CD4-positive, alpha-beta T cell treated with Interleukin-10 for 1 hour (primary cell): Measurements from ENCODE around the gene STAT4.
"Not testable (repeated sequence)": the region's sequence is repeated elsewhere in the genome, so short reads cannot be mapped to it uniquely, and the experiment has no call there.

Experiments used
- DNase-seq: peaks from one replicate; pipeline ENCODE4 v3.0.0-alpha.2; 2020

Gene STAT4

GRCh38 chr2:191012346-191012745, 138.4 kb downstream of the STAT4 start:
- DNase-seq, result no peak

- no peak for DNase-seq
Observed at GRCh38 chr2:191010887-191011885, 139.6 kb downstream of the STAT4 start.

DNA sequence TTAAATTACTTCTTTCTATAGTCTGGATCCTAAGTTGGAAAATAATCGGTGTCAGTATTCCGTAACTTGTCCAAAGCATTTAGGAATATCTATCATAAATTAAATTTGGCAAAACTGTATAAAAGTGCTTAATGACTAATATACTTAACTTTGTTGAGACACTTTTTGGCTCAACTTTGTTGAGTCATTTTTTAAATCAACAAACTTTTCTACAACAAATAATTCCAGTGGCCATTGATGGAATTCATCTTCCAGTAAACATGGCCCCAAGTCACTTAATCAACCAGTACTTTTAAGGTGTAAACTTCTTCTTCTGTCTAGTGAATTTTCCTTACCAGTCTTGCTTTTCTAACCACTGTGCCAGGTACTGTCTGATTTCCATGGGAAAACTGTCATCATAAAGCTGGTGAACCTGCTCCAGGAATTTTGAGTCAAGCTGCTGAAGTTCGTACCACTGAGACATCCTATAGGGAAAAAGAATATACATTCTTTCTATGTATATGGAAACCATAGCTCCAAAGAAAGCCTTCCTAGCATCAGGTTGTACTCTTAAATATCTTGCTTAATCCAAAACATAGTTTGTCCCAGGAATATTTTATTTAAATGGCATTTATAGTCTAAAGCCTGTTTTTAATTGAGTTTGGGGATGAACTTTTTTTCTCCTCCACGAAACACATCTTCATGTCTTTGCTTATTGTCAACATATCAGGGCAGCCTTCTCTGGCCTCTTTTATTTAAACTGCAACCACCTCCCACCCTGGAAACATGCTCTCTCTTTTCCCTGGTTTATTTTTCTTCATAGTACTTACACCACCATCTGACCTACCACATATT, 141.0 kb downstream of the STAT4 start:
- DNase-seq, result no peak

- no peak for DNase-seq
Observed at GRCh38 chr2:191008286-191008685, 142.5 kb downstream of the STAT4 start.

- DNase-seq, result no peak
Observed at GRCh38 chr2:191006997-191007783, 143.6 kb downstream of the STAT4 start.

DNA sequence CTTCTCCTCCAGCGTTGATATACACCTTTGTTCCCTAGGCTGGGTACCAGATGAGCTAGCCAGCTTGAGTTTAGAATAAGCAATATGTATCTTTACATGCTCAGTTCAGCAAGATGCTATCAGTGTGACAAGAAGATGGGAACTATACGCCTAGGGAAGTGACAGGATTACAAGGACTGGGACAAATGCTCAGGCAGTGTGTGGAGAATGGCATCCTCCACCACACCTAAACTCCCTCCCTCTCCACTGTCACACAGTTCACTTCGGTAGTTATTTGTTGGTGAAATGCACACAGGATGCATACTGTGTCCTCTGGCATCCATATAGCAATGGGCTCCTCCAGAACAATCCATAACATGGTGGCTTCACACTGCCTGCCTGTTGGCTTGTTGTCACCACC, 144.5 kb downstream of the STAT4 start:
- DNase-seq, result no peak

- DNase-seq, result no peak
Observed at GRCh38 chr2:191003405-191004309, 147.1 kb downstream of the STAT4 start.

GRCh38 chr2:191001624-191002023, 149.2 kb downstream of the STAT4 start:
- DNase-seq, result no peak

GRCh38 chr2:191001032-191001431, 149.8 kb downstream of the STAT4 start:
- DNase-seq, result no peak

GRCh38 chr2:190999949-191000665, 150.7 kb downstream of the STAT4 start:
- no peak for DNase-seq

DNA sequence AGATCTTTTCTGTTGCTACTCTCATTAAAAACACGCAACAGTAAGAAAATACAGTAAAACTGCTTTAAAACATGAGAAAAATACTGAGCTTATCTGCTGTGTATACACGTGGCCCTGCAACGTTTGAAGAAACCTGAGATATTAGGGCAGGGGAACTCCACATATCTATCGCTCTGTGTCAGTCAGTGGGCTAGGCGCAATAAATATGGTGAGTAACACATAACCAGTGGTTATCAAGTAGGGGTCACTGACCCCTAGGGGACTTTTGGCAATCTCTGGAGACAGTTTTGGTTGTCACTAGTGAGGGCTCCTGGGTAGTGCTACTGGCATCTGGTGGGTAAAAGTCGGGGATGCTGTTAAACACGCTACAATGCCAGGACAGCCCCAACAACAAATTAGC, 151.7 kb downstream of the STAT4 start:
- no peak for DNase-seq

GRCh38 chr2:190997526-190998113, 153.2 kb downstream of the STAT4 start:
- DNase-seq, result no peak

- DNase-seq, result no peak
Observed at GRCh38 chr2:190996947-190997346, 153.8 kb downstream of the STAT4 start.

GRCh38 chr2:190996338-190996946, 154.4 kb downstream of the STAT4 start:
- peak; percentile 55 for DNase-seq

DNA sequence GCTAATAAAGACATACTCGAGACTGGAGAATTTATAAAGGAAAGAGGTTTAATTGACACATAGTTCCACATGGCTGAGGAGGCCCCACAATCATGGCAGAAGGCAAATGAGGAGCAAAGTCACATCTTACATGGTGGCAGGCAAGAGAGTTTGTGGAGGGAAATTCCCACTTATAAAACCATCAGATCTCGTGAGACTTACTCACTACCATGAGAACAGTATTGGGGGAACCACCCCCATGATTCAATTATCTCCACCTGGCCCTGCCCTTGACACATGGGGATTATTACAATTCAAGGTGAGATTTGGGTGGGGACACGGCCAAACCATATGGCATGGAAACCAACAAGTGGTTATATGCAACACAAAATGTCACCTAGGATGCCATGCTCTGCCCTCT, 155.5 kb downstream of the STAT4 start:
- not testable (repeated sequence) for DNase-seq

DNA sequence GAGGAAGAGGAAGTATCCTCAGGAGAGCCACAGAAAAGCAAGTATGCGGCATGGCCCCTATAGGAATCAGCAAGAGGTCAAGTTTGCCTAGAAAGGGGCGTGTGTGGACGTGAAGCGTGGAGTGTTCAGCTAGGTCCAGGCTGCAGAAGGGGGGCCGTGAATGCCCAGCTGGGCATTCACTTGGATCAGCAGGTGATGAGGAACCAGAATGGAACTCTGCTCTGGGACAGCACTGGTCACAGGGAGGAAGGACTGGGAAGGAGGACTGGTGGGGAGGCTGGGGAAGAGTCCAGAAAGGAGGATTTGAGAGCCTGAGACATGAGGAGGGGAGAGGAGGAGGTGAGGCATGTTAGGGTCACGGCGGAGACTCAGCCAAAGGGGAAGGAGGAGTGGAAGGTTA, 156.6 kb downstream of the STAT4 start:
- DNase-seq, result no peak

- DNase-seq, result no peak
Observed at GRCh38 chr2:190993292-190993643, 157.5 kb downstream of the STAT4 start.

DNA sequence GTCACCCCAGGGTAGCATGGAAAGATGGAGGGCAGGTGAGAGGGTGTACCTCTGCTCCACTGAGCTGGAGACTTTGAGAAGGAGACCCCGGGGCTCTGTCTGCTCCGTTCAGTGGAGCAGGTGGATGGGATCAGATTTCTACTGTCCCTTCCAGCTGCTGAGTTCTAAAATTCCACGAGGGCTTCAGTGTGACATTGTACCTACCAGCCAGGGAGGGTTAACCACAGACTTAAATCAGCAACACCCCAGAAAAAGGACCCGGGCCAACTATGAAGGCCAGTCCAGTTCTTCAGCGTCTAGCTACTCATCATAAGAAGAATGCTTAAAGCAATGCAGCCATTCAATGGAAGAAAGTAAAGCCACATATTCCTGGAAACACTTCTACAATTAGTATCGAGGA, 160.7 kb downstream of the STAT4 start:
- DNase-seq, result no peak

- no peak for DNase-seq
Observed at GRCh38 chr2:190988910-190989309, 161.9 kb downstream of the STAT4 start.

DNA sequence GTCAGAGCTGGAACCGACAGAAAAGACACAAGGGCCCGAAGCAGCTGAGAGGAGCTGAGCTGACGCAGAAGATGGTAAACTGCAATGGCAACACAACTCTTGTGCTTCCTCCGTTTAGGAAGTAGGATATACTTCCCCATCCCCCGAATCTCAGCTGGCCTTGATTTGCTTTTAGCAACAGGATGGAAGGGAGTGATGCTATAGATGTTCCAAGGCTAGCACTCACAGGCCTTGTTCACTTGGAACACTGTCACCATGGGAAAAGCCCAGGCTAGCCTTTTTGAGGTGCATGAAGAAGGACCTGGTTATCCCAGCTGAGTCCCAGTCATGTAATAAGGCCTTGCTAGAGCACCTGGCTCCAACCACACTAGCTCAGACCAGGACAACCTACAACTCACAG, 162.9 kb downstream of the STAT4 start:
- no peak for DNase-seq
